IMR-90 (cell line): ENCODE data around the gene PROK2. TPM values are rescaled to one million over a fixed set of nuclear protein-coding genes. Genes with fewer than 3 reads are reported as not detected.

Source experiments
- ATAC-seq: fragments of 200-7000 bp; cut with Tn5 transposase; 2 replicates; pipeline ENCODE4 v1.9.1; 2020; ENCODE audit warnings: low read depth, mild to moderate bottlenecking, moderate library complexity
- BruUV-seq: library from RNA; stranded (reverse); fragments of 400-500 nt; replicated peaks from 2 replicates; lab custom pipeline; 2021; lab: Mats Ljungman, UMichigan
- CTCF ChIA-PET: fragments of 300-600 bp; formaldehyde crosslinking; extraction: SDS; loops from one replicate; lab custom pipeline; 2021; ENCODE audit warnings: antibody characterized with exemption; lab: Yijun Ruan, JAX
- POLR2A ChIA-PET: fragments of 300-600 bp; sonication (Branson Sonifier 250); formaldehyde crosslinking; loops from one replicate; lab custom pipeline; 2022; ENCODE audit warnings: antibody characterized with exemption; ENCODE audit not compliant: unreplicated experiment; lab: Charles Lee
- DNase-seq: peaks from one replicate; pipeline ENCODE4 v3.0.0; 2013
- H2AFZ ChIP-seq: replicated peaks from 2 replicates; pipeline ENCODE3; 2013; ENCODE audit warnings: low read length, mild to moderate bottlenecking; ENCODE audit not compliant: poor library complexity
- H2AK5ac ChIP-seq: 2 replicates; pipeline ENCODE4 v1.6.1; 2013; ENCODE audit warnings: low read depth, low read length, inconsistent platforms
- H2AK9ac ChIP-seq: replicated peaks from 2 replicates; pipeline ENCODE3; 2013; ENCODE audit warnings: mild to moderate bottlenecking, low read depth, low read length, moderate library complexity; ENCODE audit not compliant: poor library complexity
- H2BK120ac ChIP-seq: 2 replicates; pipeline ENCODE4 v1.6.1; 2013; ENCODE audit warnings: low read depth, low read length, inconsistent platforms
- H2BK15ac ChIP-seq: 3 replicates; pipeline ENCODE4 v1.6.1; 2013; ENCODE audit warnings: low read depth, low read length, inconsistent platforms
- H2BK20ac ChIP-seq: 2 replicates; pipeline ENCODE4 v1.6.1; 2013; ENCODE audit warnings: low read depth, mild to moderate bottlenecking, inconsistent platforms, low read length, moderate library complexity
- H2BK5ac ChIP-seq: 2 replicates; pipeline ENCODE4 v1.6.1; 2013; ENCODE audit warnings: mild to moderate bottlenecking, low read depth, low read length, inconsistent platforms; ENCODE audit not compliant: poor library complexity, severe bottlenecking
- H3K14ac ChIP-seq: replicated peaks from 2 replicates; pipeline ENCODE4 v1.6.1; 2013; ENCODE audit warnings: low read depth, low read length, inconsistent platforms
- H3K18ac ChIP-seq: 2 replicates; pipeline ENCODE4 v1.6.1; 2013; ENCODE audit warnings: low read depth, low read length, control low read depth
- H3K23ac ChIP-seq: 2 replicates; pipeline ENCODE4 v1.6.1; 2013; ENCODE audit warnings: low read depth, low read length, inconsistent platforms
- H3K27ac ChIP-seq: 2 replicates; pipeline ENCODE4 v1.5.1; 2013; ENCODE audit warnings: mild to moderate bottlenecking, control low read depth, low read length; ENCODE audit not compliant: insufficient read depth
- H3K27me3 ChIP-seq: 2 replicates; pipeline ENCODE4 v1.6.1; 2013; ENCODE audit warnings: low read length; ENCODE audit not compliant: control insufficient read depth, insufficient read depth
- H3K36me3 ChIP-seq: 2 replicates; pipeline ENCODE4 v1.6.1; 2013; ENCODE audit warnings: low read length, mixed read lengths; ENCODE audit not compliant: control insufficient read depth, insufficient read depth
- H3K4ac ChIP-seq: 2 replicates; pipeline ENCODE4 v1.6.1; 2013; ENCODE audit warnings: low read depth, low read length, inconsistent platforms
- H3K4me1 ChIP-seq: 2 replicates; pipeline ENCODE4 v1.6.1; 2013; ENCODE audit warnings: low read length, mixed read lengths; ENCODE audit not compliant: control insufficient read depth, insufficient read depth
- H3K4me2 ChIP-seq: 2 replicates; pipeline ENCODE4 v1.6.1; 2013; ENCODE audit warnings: low read depth, mild to moderate bottlenecking, control low read depth, low read length, moderate library complexity
- H3K4me3 ChIP-seq: 2 replicates; pipeline ENCODE4 v1.5.1; 2013; ENCODE audit warnings: low read depth, mild to moderate bottlenecking, control low read depth, low read length, moderate library complexity; ENCODE audit not compliant: insufficient read depth
- H3K56ac ChIP-seq: 2 replicates; pipeline ENCODE4 v1.6.1; 2013; ENCODE audit warnings: low read length, inconsistent platforms; ENCODE audit not compliant: insufficient read depth; ENCODE audit errors: extremely low read depth
- H3K79me1 ChIP-seq, 2 experiments: 2 replicates each; pipeline ENCODE4 v1.6.1; 2013; ENCODE audit warnings: low read length in 2 of 2, inconsistent platforms in 1 of 2, low read depth in 1 of 2
- H3K9ac ChIP-seq: 2 replicates; pipeline ENCODE4 v1.6.1; 2013; ENCODE audit warnings: low read depth, low read length, control low read depth
- H3K9me1 ChIP-seq: 2 replicates; pipeline ENCODE4 v1.6.1; 2013; ENCODE audit warnings: low read length, inconsistent platforms; ENCODE audit not compliant: insufficient read depth
- H3K9me3 ChIP-seq: 2 replicates; pipeline ENCODE4 v1.6.1; 2013; ENCODE audit warnings: low read length; ENCODE audit not compliant: control insufficient read depth, insufficient read depth
- H4K20me1 ChIP-seq: 2 replicates; pipeline ENCODE4 v1.6.1; 2013; ENCODE audit warnings: low read length, inconsistent platforms; ENCODE audit not compliant: insufficient read depth
- H4K5ac ChIP-seq: 2 replicates; pipeline ENCODE4 v1.6.1; 2013; ENCODE audit warnings: mild to moderate bottlenecking, low read depth, low read length, control low read depth
- H4K8ac ChIP-seq, 2 experiments: 2 replicates each; pipeline ENCODE4 v1.6.1; 2013; ENCODE audit warnings: low read depth in 2 of 2, low read length in 2 of 2, control low read depth in 1 of 2, inconsistent platforms in 1 of 2
- H4K91ac ChIP-seq: 2 replicates; pipeline ENCODE4 v1.6.1; 2013; ENCODE audit warnings: low read depth, low read length, inconsistent platforms; ENCODE audit not compliant: insufficient read depth
- CTCF ChIP-seq: conservative IDR thresholded peaks from 2 replicates; pipeline ENCODE4 v1.5.1; 2012; ENCODE audit warnings: mild to moderate bottlenecking, low read depth, low read length, improper control_type of control experiment
- MAFK ChIP-seq: IDR thresholded peaks from 2 replicates; pipeline ENCODE4 v1.6.1; 2012; ENCODE audit warnings: low read depth, low read length, improper control_type of control experiment
- RCOR1 ChIP-seq: IDR thresholded peaks from 2 replicates; pipeline ENCODE4 v1.6.1; 2012; ENCODE audit warnings: mild to moderate bottlenecking, low read length, improper control_type of control experiment; ENCODE audit not compliant: insufficient replicate concordance
- WGBS, 2 experiments: methylation state at CpG; one replicate each; pipeline versions ENCODE4 v1.1.5 to v1.1.7; 2013; ENCODE audit warnings: missing lambda C conversion rate in 2 of 2; ENCODE audit not compliant: insufficient read length in 1 of 2; ENCODE audit errors: extremely low coverage in 2 of 2; 5-methylcytosine and 5-hydroxymethylcytosine counted together
- dilution Hi-C: fragments of 300-500 bp; cut with HindIII; formaldehyde crosslinking; loops from one replicate; pipeline ENCODE4 v1.14.3; 2018; ENCODE audit warnings: low sequenced_read_pairs; ENCODE audit not compliant: unreplicated experiment
- in situ Hi-C: fragments of 300-500 bp; cut with MboI; formaldehyde crosslinking; loops from 3 replicates; pipeline ENCODE4 v1.14.3; 2019; ENCODE audit warnings: low sequenced_read_pairs, inconsistent platforms, mixed read lengths
- intact Hi-C: fragments of 100-400 bp; cut with micrococcal nuclease; formaldehyde crosslinking; loops from 2 replicates; pipeline ENCODE4 v1.10.0; 2022
- polyA plus RNA-seq, 3 experiments: library from polyadenylated mRNA; depleted of rRNA; stranded (reverse); fragments of >200 nt; gene quantifications; 2 replicates each; pipeline ENCODE4 v1.2.3, GENCODE V29; 2012; ENCODE audit warnings: low replicate concordance in 1 of 3
- total RNA-seq: library from RNA; depleted of rRNA; stranded (reverse); fragments of >200 nt; gene quantifications from 2 replicates; pipeline ENCODE4 v1.2.3, GENCODE V29; 2012

Gene PROK2
- total and polyA plus RNA-seq, 2 of the 4 experiments (the other 2 are of a cell fraction), result not detected

- Histone ChIP-seq H3K9me3 (no peaks in the 10 kb centered on the region), H3K36me3 (no peaks in the 10 kb centered on the region), H2BK15ac (no peak overlapping the region), H4K20me1 (no peaks in the 10 kb centered on the region), H2AFZ (no peak overlapping the region), H3K56ac (no peak overlapping the region), H3K27ac (no peak overlapping the region), H3K23ac (no peak overlapping the region), H3K9me1 (no peaks in the 10 kb centered on the region), H3K79me1 (no peaks in the 10 kb centered on the region), H3K9ac (no peak overlapping the region), H2AK9ac (no peak overlapping the region), H2BK120ac (no peak overlapping the region), H4K91ac (no peak overlapping the region), H3K4me3 (no peak overlapping the region), H2BK5ac (no peak overlapping the region), H2BK20ac (no peak overlapping the region), H3K14ac (no peak overlapping the region), H3K27me3 (peaks cover 2% of the 10 kb centered on the region; the same call in 1 of the 2 replicates), H4K5ac (no peak overlapping the region), H3K4ac (no peak overlapping the region), H3K18ac (no peak overlapping the region), H3K4me1 (no peaks in the 10 kb centered on the region), H2AK5ac (no peak overlapping the region), H3K4me2 (no peak overlapping the region), H4K8ac (no peak overlapping the region)
- no TSS peak for BruUV-seq
- no peak for ATAC-seq
- WGBS, 2 experiments, result no CpG with 5 or more reads among the region's 2 CpGs
- intact Hi-C loops (no loop called here), in situ Hi-C loops (no loop called here), dilution Hi-C loops (no loop called here)
- no peak for DNase-seq
- ChIA-PET CTCF (interaction anchor here (0.9 kb wide), 1 partner anchor 23 kb away, joined by 5 read pairs; no protein-coding TSS in a partner anchor), POLR2A (no interaction called here)
- TF ChIP-seq RCOR1 (no peak), MAFK (no peak), CTCF (no peak)
Measured at GRCh38 chr3:71805691-71806090, 20.7 kb upstream of the PROK2 start.
